NCI-H510A treated with DMSO at 0.1 percent for 48 hours (cell line): ENCODE results near the gene SLX4IP.
"Not testable (repeated sequence)": the region's sequence is repeated elsewhere in the genome, so short reads cannot be mapped to it uniquely, and the experiment has no call there.

Source experiments
- DNase-seq: peaks from one replicate; lab custom pipeline; 2025; lab: John Stamatoyannopoulos, UW

SLX4IP gene

DNA sequence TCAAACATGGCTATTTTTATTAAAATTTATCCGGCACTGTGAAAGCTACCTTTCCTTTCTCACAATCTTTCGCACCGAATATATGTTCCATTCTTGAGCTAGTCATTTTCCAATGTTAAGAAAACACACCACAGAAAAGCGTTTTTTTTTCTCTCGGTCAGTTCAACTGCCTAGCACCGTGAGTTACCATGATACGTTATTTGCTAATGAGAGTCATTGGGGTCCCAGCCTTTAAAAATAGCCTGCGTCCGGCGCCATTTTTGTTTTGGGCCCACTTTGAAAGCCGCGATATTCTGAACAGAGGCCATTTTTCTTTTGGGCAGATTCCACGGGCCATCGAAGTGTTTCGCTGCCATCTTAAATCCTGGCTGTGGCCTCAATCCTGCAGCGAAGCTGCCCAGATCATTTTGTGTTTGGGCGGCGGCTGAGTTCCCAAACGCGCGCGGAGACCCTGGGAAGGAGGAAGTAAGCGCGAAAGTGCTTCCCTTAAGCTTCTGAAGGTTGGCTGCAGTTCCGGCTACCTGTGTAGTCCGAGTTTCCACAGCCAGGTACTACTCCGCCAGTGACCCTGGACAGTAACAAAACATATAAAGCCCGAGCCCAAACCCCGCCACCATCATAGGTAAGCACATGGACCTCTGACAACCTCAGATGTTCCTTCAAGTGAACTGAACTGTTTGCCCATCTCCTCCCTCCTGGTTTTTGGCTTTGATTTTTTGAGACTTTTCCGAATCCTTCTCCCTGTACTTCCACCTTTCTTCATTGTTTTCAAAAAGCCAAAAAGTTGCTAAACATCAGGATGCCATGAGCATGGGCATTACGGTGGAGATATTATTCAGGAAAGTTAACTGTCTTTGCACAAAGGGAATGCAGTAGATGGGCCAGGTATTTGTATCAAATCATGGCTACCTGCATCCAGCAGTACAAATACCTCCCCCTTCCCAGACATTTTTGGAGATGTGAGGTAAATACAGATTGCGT, at the start of gene SLX4IP:
Gene SLX4IP (plus strand): TSS at position 474 of the 981 bp plus-strand sequence. CDS start 22,900 bp downstream, outside the sequence.
- peak; percentile 99 for DNase-seq

GRCh38 chr20:10385850-10386544, 49.1 kb upstream of the SLX4IP start:
- DNase-seq: no peak

- DNase-seq: no peak
Observed at GRCh38 chr20:10387686-10388085, 47.4 kb upstream of the SLX4IP start.

DNA sequence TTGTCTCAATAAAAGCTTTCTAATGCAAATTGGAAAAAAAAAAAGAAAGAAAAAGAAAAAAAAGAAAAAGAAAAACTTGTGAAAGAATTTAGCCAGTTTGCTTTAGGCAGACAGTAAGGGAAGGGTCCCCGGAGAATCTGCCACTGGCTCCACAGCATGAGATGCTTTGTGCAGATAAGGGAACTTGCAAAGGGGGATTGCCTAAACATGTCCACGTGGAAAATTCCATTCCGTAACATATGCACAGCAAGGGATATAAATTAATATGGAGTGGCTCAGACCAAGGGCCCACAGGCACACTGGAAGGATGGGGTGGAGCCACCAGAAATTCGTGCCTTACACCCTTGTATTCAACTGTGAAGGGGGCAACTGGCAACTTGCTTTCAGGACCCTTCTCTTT, 46.5 kb upstream of the SLX4IP start:
- no peak for DNase-seq

- no peak for DNase-seq
Observed at GRCh38 chr20:10390709-10391108, 44.4 kb upstream of the SLX4IP start.

GRCh38 chr20:10394752-10395151, 40.4 kb upstream of the SLX4IP start:
- not testable (repeated sequence) for DNase-seq

DNA sequence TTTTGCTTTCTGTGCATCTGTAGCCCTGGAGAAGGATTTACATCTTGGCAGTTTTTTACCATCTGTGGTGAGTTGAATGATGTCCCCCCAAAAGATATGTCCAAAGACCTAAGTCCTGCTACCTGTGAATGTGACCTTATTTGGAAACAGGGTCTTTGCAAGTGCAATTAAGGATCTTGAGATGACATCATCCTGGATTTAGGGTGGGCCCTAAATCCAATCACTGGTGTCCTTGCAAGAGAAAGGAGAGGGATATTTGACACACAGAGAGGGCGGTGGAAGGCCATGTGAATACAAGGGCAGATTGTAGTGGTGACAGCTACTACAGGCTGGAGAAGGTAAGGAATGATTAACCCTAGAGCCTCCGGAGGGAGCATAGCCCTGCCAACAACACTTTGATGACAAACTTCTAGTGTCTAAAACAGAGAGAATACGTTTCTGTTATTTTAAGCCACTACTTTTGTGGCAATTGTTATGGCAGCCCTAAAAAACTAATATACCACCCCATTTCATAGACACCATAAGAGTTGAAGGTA, 36.2 kb upstream of the SLX4IP start:
- no peak for DNase-seq

DNA sequence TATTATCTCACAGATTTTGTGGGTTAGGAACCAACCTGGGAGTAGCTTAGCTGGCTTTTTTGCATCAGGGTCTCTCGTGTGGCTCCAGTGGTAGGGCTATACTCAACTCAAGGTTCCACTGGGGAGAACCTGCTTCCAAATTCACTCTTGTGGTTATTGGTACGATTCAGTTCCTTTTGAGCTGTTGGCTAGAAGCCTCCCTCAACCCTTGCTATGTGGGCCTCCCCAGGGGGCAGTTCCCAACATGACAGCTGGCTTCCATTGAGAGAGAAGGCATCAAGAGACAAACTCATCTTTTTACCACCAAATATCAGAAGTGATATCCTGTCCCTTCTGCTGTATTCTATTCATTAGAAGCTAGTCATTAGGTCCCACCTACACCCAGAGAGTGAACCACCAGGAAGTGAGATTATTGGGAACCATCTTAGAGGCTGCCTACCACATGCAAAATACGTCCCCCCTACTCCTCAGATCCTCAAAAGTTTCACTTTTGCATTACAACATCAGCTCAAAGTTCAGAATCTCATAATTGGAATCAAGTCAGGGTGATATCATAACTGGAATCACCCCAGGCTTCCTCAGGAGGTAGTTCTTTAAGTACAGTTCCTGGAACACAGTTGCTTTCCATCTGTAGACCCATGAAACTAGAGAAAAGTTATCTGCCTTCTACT, 32.0 kb upstream of the SLX4IP start:
- DNase-seq: no peak

DNA sequence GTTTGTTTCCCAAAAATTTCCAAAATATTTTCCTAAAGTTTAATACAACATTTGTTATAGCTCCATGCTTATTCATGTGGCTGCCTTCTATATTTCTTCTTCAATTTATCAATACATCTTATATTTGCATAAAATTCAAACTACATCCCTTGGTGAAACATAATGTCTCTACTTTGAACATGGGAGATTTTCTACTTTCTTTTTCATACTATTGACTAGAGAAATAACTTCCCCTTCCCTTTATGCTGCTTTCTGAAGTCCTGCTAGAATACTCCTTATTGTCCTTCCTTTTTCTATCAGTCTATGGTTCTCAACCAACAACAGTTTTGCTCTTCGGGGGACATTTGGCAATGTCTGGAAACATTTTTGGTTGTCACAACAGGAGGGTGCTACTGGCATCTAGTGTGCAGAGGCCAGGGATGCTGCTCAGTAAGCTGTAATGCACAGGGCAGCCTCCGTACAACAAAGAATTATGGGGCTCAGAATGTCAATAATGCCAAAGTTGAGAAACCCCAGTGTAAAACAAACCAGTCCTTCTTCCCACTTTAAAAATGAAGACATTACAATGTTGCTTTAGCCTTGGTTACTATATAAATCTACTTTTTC, 31.0 kb upstream of the SLX4IP start:
- DNase-seq: no peak

GRCh38 chr20:10404959-10405530, 30.1 kb upstream of the SLX4IP start:
- DNase-seq: no peak

DNA sequence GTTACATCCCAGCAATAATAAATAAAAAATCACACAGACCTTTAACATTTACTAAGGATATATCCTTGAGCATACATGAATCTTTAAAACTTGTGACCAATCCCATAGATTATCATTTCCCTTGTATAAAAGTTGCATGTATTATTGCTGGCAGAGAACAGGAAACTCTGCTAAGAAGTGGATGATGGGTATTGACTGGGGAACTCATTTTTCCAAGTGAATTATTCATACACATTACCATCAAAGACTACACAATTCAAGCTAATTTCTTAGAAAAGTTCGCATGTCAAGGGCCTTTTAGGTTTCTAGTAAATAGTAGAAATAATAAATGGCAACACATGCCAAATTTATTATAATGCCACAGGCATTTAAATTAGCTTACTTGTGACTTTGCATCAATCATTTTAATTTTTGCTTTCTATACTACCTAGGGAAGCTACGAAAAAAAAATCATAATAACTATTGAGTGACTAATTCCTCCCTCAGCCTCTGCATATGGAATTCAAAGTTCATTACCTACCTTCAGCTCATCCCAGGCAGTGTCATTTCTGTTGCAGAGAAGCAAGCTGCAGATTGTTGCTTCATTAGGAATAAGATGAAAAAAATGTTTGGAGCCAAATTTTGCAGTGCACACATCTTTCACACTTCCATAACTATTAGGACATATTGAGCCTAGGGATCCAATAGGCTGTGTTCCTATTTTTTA, 26.8 kb upstream of the SLX4IP start:
- no peak for DNase-seq

- DNase-seq: no peak
Observed at GRCh38 chr20:10411673-10412072, 23.4 kb upstream of the SLX4IP start.

GRCh38 chr20:10412591-10413408, 22.3 kb upstream of the SLX4IP start:
- no peak for DNase-seq

DNA sequence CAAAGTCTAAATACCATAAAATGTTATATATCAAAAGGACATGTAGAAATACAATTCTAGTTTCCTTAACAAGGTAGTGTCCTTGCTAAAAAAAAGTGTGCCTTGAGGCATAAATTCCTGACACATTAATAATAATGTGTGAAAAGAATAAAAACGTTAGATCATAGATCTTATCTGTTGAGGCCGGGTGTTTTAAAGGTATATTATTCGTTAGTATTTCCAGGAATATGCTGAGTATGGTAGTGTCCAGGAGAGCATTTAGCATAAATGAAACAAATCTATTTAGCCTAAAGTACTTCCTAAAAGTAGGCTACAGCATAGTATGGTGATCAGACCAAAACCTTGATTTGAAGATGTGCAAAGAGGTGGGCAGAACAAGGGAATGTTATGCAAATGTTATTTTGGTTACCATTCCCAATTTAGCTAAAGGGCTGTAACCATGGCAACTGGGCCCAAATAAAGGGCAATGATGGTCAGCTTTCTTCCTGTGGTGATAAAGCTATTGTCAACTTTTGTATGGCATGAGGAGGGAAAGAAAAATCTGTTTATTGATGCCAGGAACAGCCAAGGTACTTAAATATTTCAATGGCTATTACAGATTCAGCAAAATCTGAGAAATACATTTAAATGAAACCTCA, 20.0 kb upstream of the SLX4IP start:
- no peak for DNase-seq

DNA sequence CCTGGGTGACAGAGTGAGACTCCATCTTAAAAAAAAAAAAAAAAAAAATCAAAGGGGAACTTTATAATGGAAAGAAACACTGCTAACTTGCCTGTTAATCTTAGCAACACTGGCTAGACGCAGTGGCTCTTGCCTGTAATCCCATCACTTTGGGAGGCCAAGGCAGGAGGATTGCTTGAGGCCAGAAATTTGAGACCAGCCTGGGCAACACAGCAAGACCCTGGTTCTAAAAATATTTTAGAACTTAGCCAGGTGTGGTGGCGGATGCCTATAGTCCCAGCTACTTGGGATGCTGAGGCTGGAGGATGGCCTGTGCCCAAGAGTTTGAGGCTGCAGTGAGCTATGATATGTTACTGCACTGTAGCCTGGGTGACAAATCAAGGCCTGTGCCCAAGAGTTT, 17.9 kb upstream of the SLX4IP start:
- DNase-seq: not testable (repeated sequence)

- DNase-seq: no peak
Observed at GRCh38 chr20:10419550-10420133, 15.5 kb upstream of the SLX4IP start.

GRCh38 chr20:10423735-10424134, 11.4 kb upstream of the SLX4IP start:
- DNase-seq: no peak

- peak; percentile 36 for DNase-seq
Observed at GRCh38 chr20:10427060-10427692, 7.9 kb upstream of the SLX4IP start.

- DNase-seq: no peak
Observed at GRCh38 chr20:10428008-10428407, 7.1 kb upstream of the SLX4IP start.
